Measurements from ENCODE around the gene RCOR1.

- no peak for TF ChIP-seq CTCF (conservative IDR thresholded peaks at IDR 0.05; ENCODE audit: low read depth, low read length)
- no peak for TF ChIP-seq EZH2 (IDR thresholded peaks at IDR 0.05; ENCODE audit: borderline replicate concordance, low read depth, low read length, poor library complexity, severe bottlenecking)
These were observed 133.9 kb downstream of the RCOR1 start for GRCh38 chr14:102726191-102726949.
